Measurements from ENCODE around the gene TSEN15. TPM values are rescaled to one million over a fixed set of nuclear protein-coding genes. Genes with fewer than 3 reads are reported as not detected.
"Not testable (repeated sequence)": the region's sequence is repeated elsewhere in the genome, so short reads cannot be mapped to it uniquely, and the experiment has no call there.

TSEN15 gene
- total and polyA plus RNA-seq, 12 donors: 16.3 to 55.1 (median 27.8) TPM

- DNase-seq: no peak
- 79 to 88% (median 85%) methylated on average over 3 of the region's 3 CpGs for WGBS, 4 donors
- Histone ChIP-seq H3K36me3 (replicated peaks in 1 of 2) (no peaks in the 10 kb centered on the region), H3K4me1 (replicated peaks in 1 of 2) (no peaks in the 10 kb centered on the region), H3K4me3 (no peak overlapping the region), H3K27ac (no peak overlapping the region), H3K9me3 (replicated peaks in 1 of 3) (peaks cover 0 to 4% (median 0%) of the 10 kb centered on the region in 3 donors), H3K27me3 (no peaks in the 10 kb centered on the region)
- TF ChIP-seq CTCF (IDR thresholded peaks at IDR 0.05) (no peak), POLR2A (IDR thresholded peaks at IDR 0.05) (no peak)
- intact Hi-C loops (cut with DNase I): no loop called here
Measured at GRCh38 chr1:184044603-184045376, 6.7 kb upstream of the TSEN15 start.

- WGBS, 4 donors: 55 to 81% (median 65%) methylated on average over 4 to 5 of the region's 5 CpGs
- intact Hi-C loops (cut with DNase I); H3K9me3 ChIP-seq (replicated peaks in 1 of 3); H3K27ac ChIP-seq; H3K4me1 ChIP-seq (replicated peaks in 1 of 2); H3K27me3 ChIP-seq; DNase-seq; H3K4me3 ChIP-seq; H3K36me3 ChIP-seq (replicated peaks in 1 of 2): not testable (repeated sequence)
Measured at GRCh38 chr1:184047541-184047940, 4.0 kb upstream of the TSEN15 start.

- Histone ChIP-seq H3K27me3 (no peaks in the 10 kb centered on the region), H3K4me3 (no peak overlapping the region), H3K9me3 (replicated peaks in 1 of 3) (peaks cover 0 to 8% (median 0%) of the 10 kb centered on the region in 3 donors), H3K36me3 (replicated peaks in 1 of 2) (no peaks in the 10 kb centered on the region), H3K4me1 (replicated peaks in 1 of 2) (peaks cover 9 to 16% of the 10 kb centered on the region in 2 donors), H3K27ac (no peak overlapping the region)
- intact Hi-C loops (cut with DNase I): no loop called here
- DNase-seq: no peak
- 58 to 83% (median 72%) methylated on average over 4 of the region's 4 CpGs for WGBS, 4 donors
- TF ChIP-seq CTCF (IDR thresholded peaks at IDR 0.05) (no peak), POLR2A (IDR thresholded peaks at IDR 0.05) (no peak)
Measured at GRCh38 chr1:184048561-184049240, 2.8 kb upstream of the TSEN15 start.

GRCh38 chr1:184049291-184049690 lies 2.2 kb upstream of the TSEN15 start:
- Histone ChIP-seq H3K9me3 (replicated peaks in 1 of 3) (peaks cover 0 to 8% (median 0%) of the 10 kb centered on the region in 3 donors), H3K27ac (no peak overlapping the region), H3K4me3 (no peak overlapping the region), H3K4me1 (replicated peaks in 1 of 2) (peaks cover 9 to 17% of the 10 kb centered on the region in 2 donors), H3K27me3 (no peaks in the 10 kb centered on the region), H3K36me3 (replicated peaks in 1 of 2) (no peaks in the 10 kb centered on the region)
- intact Hi-C loops (cut with DNase I): no loop called here
- 86 to 95% (median 93%) methylated on average over 2 of the region's 2 CpGs for WGBS, 4 donors
- no peak for DNase-seq
- TF ChIP-seq POLR2A (IDR thresholded peaks at IDR 0.05) (no peak), CTCF (IDR thresholded peaks at IDR 0.05) (no peak)
